NCI-H460 (cell line): Measurements from ENCODE around the gene ZNF773. TPM values are rescaled to one million over a fixed set of nuclear protein-coding genes. Genes with fewer than 3 reads are reported as not detected.
"Not testable (repeated sequence)": the region's sequence is repeated elsewhere in the genome, so short reads cannot be mapped to it uniquely, and the experiment has no call there.

Experiments used
- DNase-seq: peaks from one replicate; pipeline ENCODE4 v3.0.0-alpha.2; 2016; ENCODE audit warnings: low read depth; ENCODE audit errors: extremely low read depth
- polyA plus RNA-seq: library from polyadenylated mRNA; depleted of rRNA; stranded (reverse); fragments of >200 nt; gene quantifications from 2 replicates; pipeline ENCODE4 v1.2.3, GENCODE V29; 2014; cell fraction: nucleus; rRNA removed
- total RNA-seq: library from RNA; depleted of rRNA; stranded (reverse); fragments of >200 nt; shearing (Covaris generic); gene quantifications from 2 replicates; pipeline ENCODE4 v1.2.3, GENCODE V29; 2014; rRNA removed

The ZNF773 gene
- total RNA-seq, result 2.7 and 3.0 TPM in 2 replicates
- polyA plus RNA-seq, result 0.05 and 0.19 TPM in 2 replicates

DNA sequence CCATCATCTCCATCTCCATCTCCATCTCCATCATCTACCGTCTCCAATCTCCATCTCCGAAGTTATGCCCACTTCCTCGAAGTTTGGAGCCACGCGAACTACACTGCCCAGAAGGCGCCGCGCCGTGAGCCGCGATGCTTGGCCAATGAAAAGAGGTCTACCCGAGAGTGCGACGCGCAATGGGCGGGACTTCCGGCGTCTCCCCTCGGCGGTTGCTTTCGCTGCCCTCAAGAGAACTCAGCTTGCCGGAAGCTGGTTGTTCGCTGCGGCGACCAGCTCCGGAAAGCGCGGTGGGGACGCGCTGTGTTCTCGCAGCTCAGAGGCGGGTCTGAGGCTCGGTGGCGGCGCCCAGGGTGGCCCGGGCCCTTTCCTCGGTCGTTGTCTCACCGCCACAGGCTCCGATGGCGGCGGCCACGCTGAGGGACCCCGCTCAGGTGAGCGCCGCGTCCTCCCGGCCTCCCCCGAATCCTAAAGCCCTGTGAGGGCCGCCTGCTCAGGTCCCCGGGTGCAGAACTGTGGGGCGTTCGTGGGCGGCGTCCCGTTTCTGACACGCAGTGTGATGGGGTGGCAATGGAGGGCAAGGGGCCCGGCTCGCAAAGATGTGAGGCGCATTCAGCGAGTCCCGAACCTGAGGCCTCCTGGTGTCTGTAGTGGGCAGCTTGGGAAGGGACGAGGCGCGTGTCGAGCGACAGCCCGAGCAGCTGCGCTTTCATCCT is at the start of gene ZNF773:
ZNF773 (plus strand) TSS at position 259 of the 716 bp plus-strand sequence; CDS start at position 402, 143 bp downstream.
- DNase-seq, result not testable (repeated sequence)

DNA sequence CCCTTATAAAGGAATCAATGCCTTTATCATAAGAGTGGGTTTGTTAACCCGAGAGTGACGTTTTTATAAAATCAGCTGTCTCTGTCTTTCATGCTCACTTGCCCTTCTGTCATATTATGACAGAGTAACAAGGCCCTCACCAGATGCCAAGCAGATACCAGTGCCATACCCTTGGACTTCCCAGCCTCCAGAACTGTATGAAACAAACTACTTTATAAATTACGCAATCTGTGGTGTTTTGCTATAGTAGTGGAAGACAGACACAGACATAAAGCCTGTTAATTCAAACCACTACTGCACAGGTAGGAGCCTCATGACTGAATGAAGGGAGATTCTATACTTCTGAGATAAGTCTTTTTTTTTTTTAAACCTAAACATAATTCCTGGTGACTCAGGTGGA is 47.4 kb upstream of the ZNF773 start:
- DNase-seq, result no peak

DNA sequence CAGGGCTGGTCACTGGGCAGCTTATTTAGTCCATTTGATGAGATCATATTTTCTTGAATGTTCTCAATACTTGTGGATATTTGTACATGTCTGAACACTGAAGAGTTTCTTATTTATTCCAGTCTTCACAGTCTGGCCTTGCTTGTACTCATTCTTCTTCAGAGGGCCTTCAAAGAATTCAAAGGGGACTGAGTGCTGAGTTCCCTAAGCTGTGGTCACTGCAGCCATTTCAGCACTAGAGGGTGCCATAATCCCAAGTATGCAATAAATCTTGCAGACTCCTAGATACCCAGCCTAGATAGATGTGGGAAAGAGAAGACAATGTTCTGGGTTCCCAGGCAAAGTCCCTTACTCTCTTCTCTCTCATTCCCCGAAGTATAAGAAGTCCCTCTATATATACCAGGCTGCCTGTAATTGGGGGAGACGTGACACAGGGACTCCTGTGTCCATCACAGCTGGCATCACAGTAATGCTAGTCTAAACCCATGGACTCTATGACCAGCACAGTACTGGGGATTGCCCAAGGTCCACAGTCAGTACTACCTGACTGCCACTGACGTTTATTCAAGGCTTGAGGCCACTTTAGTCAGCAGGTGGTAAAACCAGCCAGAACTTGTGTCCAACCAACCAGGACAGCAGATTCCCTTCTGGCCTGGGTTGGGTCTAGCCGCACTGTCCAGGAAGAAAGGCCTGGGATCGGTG is 33.9 kb upstream of the ZNF773 start:
- DNase-seq, result peak; percentile 31

DNA sequence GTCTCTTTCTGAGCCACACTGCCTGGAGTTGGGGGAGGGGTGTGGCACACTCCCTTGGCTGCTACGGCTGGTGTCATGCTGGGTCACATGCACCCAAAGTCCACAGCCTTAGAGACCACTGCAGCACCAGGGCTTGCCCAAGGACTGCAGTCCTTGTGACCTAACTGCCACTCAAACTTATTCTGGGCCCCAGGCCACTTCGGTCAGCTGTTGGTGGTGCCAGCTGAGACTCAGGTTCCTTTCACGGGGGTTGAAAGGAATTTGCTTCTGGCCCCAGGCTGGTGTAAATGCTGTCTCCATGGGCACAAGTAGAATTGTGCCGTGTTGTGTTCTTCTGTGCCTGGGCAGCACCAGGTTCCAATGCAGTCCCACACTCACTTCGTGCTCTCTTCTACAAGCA is 33.2 kb upstream of the ZNF773 start:
- DNase-seq, result no peak

DNA sequence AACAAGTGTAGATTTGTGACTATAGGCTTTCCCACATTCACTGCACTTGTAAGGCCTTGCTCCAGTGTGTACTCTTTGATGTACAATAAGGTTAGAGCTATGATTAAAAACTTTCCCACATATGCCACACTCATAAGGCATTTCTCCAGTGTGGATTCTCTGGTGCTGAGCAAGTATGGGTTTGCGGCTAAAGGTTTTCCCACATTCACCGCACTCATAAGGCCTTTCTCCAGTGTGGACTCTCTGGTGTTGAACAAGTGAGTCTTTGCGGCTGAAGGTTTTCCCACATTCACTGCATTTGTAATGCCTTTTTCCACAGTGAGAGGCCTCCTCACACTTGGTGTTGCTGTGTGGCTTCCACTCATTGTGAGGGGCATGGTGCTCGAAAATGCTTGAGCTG is 26.1 kb upstream of the ZNF773 start:
- no peak for DNase-seq

DNA sequence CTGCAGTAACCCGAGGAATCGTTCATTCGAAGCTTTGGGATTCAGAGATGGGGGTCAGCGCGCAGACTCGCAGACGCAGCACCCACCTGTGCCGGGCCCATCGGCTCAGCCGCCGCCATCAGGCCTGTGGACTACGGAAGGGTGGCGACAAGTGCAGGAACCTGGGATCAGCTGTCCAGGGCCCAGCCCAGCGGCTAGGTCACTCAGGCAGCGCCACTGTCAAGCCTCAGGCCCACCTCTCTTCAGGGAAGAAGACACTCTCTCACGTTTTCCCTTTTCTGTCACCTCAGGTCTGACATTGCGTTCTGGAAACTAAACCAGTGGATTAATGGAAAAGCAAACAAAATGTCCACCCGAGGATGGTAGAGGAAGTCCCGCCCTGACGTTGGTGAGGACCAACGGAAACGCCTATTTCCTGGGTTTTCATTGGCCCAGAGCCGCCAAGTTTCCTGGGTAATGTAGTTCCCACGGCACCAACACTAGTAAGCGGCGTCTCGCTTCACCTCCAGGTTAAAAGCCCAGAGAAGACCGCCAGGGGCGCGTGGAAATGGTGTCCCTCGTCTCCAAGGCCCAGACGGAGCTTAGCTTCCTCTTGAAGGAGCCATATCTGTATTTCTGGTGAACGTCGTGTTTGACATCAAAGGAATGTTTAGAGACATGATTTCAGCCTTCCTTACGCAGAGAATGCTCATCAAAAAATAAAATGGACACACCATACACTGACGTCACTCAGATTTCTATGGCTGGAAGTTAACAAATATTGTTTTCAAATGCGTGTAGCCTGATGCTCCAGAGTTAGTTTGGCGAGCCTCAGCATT is 22.3 kb upstream of the ZNF773 start, which contains the start of gene ZNF772:
ZNF772 (minus strand) TSS at position 376 of the 818 bp plus-strand sequence; CDS start at position 119, 257 bp downstream.
- DNase-seq, result peak; percentile 86

DNA sequence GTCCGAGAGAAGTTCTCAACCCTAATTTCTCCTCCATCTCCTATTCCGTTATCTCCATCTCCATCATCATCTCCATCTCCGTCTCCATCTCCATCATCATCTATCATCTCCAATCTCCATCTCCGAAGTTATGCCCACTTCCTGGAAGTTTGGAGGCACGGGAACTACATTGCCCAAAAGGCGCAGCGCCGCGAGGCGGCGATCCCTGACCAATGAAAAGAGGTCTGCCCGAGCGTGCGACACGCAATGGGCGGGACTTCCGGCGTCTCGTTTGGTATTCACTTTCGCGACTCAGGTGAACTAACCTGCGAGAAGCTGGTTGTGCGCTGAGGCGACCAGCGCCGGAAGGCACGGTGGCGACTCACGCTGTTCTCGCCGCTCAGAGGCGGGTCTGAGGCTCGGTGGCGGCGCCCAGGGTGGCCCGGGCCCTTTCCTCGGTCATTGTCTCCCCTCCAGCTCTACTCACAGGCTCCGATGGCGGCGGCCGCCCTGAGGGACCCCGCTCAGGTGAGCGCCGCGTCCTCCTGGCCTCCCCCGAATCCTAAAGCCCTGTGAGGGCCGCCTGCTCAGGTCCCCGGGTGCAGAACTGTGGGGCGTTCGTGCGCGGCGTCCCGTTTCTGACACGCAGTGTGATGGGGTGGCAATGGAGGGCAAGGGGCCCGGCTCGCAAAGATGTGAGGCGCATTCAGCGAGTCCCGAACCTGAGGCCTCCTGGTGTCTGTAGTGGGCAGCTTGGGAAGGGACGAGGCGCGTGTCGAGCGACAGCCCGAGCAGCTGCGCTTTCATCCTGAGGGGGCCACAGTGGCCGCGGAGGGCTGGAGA is 12.1 kb upstream of the ZNF773 start, which contains the start of gene ZNF419:
ZNF419 (plus strand) TSS at position 274 of the 822 bp plus-strand sequence; CDS start at position 475, 201 bp downstream.
- DNase-seq, result peak; percentile 72

DNA sequence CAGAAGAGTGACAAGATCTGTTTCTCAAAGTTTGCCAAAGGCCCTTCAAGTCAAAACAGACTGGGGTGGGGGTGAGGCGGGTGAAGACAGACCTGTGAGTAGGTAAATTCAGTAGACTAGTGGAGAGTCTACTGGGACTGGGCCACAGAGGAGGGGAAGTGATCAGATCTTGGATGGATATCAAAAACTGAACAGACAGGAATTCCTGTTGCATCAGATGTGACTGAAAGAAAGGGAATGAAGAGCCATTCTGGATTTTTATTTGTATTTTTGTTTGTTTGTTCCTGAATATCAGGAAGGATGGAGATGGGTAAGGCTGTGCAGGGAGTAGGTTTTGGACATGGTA is 11.5 kb upstream of the ZNF773 start:
- not testable (repeated sequence) for DNase-seq

DNA sequence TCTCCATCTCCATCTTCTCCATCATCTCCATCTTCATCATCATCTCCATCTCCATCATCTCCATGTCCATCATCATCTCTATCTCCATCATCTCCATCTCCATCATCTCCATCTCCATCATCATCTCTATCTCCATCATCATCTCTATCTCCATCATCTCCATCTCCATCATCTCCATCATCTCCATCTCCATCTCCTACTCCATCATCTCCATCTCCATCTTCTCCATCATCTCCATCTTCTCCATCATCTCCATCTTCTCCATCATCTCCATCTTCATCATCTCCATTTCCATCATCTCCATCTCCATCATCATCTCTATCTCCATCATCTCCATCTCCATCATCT is 432 bp upstream of the ZNF773 start:
- DNase-seq, result not testable (repeated sequence)

DNA sequence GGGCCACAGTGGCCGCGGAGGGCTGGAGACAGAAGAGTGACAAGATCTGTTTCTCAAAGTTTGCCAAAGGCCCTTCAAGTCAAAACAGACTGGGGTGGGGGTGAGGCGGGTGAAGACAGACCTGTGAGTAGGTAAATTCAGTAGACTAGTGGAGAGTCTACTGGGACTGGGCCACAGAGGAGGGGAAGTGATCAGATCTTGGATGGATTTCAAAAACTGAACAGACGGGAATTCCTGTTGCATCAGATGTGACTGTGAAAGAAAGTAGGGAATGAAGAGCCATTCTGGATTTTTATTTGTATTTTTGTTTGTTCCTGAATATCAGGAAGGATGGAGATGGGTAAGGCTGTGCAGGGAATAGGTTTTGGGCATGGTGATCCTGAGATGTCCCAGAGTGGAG is 662 bp downstream of the ZNF773 start:
- DNase-seq, result not testable (repeated sequence)

DNA sequence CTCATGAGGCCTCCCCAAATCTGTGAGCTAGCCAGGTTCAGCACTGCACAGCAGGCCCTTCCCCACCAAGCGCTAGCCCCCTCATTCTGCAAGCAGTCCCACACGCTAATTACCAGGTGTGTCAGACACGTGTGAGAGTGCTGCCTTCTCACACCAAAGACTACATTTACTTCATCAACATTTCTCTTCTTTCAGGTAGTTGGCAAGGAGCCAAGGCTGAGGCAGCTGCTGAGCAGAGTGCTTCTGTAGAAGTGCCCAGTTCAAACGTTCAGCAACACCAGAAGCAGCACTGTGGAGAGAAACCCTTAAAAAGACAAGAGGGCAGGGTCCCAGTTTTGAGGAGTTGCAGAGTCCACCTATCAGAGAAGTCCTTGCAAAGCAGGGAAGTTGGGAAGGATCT is 6.4 kb downstream of the ZNF773 start:
- DNase-seq, result no peak

DNA sequence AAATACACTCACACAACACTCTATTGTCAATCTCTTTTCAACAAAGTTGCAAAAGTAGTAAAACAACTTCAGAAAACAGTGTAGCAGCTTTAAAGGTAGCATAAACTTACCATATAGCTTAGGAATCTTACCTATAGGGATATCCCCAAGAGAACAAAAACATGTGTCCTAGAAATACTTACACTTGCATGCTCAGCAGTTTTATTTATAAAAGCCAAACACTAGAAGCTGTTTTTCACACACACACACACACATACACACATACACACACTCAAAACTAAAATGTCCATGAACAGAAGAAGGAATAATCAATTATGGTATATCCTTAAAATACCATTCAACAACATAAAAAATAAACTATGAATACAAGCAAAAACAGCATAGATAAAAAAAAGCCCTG is 11.7 kb downstream of the ZNF773 start:
- no peak for DNase-seq

DNA sequence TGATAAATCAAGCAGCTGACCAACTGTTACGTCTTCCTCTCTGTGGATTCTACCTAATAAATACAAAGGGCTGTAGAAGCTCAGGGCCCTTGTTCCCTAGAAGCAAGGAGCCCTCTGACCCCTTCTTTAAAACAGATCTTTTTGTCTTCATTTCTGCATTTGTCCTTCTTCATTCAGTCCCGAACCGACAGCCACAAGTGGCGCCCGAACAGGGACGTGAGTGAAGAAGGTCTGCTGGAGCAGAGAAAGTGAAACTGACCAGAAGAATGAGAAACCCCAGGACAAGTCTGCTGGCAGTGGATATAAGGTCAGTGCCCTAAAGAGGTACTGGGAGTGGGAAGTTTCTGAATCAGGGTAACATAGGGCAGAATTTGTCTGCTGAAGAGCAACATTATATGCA is 13.1 kb downstream of the ZNF773 start:
- DNase-seq, result no peak

DNA sequence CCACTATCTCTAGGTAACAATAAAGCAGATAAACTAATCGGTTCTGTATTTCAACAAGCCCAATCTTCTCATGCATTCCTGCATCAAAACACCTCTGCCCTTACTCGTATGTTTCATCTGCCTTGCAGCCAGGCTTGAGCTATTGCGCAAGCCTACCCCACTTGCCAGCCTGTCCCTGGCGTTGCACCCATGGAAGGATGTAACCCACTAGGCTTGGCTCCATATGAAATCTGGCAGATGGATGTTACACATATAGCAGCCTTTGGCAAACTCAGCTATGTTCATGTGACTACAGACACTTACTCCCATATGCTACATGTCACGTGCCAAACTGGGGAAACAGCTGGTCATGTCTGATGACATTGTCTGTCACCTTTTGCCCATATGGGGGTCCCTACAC is 15.5 kb downstream of the ZNF773 start:
- DNase-seq, result no peak

DNA sequence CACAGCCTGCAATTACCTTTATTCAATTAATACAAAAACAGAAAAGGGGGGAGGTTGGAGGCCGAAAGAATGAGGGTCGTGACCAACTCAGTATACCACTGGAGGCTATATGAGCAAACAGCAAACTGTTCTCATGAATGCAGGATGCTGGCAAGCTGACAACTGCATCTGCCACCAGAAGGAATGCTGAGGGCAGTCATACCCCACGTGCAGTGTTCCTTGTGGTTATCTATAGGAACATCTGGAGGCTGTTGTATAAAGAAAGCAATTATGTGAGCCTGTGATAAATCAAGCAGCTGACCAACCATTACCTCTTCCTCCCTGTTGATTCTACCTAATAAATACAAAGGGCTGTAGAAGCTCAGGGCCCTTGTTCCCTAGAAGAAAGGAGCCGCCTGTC is 18.3 kb downstream of the ZNF773 start:
- DNase-seq, result not testable (repeated sequence)

DNA sequence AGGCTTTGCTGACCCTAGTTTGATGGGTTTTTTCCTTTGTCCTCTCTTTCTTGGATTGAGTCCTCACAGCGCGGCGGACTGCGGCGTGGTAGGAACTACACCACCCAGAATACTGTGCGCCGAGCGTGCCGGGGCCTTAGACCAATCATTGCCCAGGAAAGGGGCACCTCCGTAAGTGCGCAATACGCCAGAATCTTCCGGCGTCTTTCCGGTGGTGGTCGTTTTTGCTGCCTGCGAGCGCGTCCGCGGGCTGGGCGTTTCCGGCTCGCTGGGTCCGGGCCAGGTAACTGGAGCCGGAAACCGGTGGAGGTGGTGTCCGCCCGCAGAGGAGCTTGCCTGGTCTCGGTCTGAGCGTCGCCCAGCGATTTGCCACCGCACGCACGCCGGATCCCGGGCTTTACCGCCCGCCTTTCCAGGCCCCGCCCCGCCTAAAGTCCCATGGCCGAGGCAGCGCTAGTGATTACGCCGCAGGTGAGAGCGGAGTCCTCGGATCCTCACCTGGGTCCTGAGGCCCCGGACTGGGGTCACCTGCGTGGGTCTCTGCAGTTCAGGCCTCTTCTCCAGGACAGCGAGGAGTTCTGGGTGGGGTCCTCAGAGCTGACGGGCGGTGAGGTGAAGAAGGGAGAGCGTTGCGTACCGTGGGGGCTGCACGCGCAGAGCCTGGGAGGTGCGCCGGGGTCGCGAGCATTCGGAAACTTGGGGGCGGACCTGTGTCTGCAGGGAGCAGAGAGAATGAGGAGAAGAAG is 27.6 kb downstream of the ZNF773 start, which contains the start of gene ZNF549:
ZNF549 (plus strand) TSS at position 221 of the 746 bp plus-strand sequence; CDS start at position 439, 218 bp downstream.
- DNase-seq, result peak; percentile 81

DNA sequence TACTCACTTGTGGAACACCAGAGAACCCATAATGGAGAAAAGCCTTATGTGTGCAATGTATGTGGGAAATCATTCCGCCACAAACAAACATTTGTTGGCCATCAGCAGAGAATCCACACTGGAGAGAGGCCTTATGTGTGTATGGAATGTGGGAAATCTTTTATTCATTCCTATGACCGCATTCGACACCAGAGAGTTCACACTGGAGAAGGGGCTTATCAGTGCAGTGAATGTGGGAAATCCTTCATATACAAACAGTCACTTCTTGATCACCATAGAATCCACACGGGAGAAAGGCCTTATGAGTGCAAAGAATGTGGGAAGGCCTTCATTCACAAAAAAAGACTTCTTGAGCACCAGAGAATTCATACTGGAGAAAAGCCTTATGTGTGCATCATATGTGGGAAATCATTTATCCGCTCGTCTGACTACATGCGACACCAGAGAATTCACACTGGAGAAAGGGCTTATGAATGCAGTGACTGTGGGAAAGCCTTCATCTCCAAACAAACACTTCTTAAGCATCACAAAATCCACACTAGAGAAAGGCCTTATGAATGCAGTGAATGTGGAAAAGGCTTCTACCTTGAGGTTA is 38.3 kb downstream of the ZNF773 start:
- no peak for DNase-seq

DNA sequence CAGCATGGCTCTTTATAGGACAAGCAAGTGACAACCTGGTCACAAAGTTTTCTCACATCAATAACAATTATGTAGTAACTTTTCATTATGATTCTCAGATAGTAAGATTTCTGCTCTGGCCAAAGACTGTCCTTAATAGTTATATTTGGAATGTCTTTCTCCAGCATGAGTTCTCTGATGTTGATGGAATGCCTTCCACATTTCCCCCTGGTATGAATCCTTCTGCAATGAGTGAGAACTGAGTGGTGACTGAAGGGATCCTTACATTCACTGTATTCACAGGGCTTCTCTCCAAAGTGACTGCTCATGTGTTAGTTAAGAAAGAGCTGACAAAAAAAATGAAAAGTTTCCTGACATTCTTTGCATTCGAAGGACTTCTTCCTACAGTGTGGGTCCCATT is 46.8 kb downstream of the ZNF773 start:
- no peak for DNase-seq

DNA sequence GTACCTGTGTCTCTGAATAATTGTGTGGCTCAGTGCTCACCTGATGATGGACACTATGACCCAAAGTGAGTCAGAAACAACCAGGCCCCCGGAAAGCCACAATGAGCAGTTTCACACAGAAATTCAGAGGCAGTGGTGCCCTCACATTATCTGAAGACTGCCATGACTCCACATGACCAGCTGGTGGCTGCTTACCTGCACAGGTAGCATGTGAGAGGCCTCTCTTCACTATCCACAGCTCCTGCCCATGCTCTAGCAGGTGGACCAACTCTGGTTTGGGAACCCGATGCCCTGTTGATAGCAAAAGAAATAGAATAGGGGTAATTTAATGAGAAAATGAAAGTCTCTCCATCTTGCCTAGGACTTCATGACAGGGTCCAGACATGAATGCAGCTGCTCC is 52.7 kb downstream of the ZNF773 start:
- DNase-seq, result no peak
